Camera-type eye (tissue), 1 donor: ENCODE data around the gene ELF4. TPM values are rescaled to one million over a fixed set of nuclear protein-coding genes. Genes with fewer than 3 reads are reported as not detected.

Experiments
- total RNA-seq: library from RNA; depleted of rRNA; stranded (reverse); fragments of >200 nt; gene quantifications from one replicate; pipeline ENCODE4 v1.2.3, GENCODE V29; 2014

Gene ELF4
- 6.5 TPM for total RNA-seq

DNA sequence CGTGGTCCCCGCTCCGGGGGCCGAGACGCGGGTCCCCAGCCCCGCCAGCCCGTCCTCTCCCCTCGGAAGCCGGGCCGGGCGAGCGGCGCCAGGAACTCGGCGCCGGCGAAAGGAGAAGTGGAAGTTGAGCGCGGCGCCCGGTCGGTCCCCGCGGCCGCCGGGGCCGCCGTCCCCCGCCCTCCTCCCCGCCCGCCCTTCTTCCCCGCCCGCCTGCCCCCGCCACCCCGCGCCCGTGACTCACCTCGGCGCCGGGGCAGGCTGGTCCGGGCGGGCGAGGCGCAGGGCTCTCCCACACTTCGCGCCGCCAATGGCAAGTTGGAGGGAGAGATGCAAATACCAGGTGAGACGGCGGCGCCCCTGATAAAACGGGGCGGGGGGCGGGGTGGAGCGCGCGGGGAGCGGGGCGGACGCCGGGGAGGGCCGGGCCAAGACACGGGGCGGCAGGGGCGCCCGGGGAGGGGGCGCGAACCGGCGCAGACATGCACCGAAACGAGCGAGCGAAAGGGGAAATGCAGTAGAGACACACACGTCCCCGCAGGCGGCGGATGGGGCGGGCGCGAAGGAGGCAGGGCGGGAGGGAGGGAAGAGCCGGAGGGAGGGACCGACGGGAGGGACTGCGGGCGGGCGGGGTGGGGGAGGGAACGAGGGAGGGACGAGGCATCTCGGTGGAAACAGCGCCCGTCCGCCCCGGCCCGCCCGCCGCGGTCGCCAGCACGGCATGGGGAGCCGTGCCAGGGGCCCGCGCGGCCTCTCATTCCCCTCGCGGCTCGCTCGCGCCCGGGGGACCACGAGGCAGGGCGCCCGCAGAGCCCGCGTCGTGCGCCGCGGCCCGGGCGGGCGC lies at the start of gene ELF4:
Gene ELF4 (minus strand): TSS at position 119 of the 841 bp plus-strand sequence. CDS start 29,167 bp downstream, outside the sequence.

Other genes starting within 250 kb of the ELF4 start
- 14.1 TPM for gene UTP14A, start 204.3 kb downstream of the ELF4 start, total RNA-seq
- 10.4 TPM for gene BCORL1, start 127.9 kb downstream of the ELF4 start, total RNA-seq
- 20.5 TPM for gene AIFM1, start 55.3 kb upstream of the ELF4 start, total RNA-seq
- gene RAB33A, start 61.5 kb upstream of the ELF4 start, total RNA-seq = 8.0 TPM
- 9.8 TPM for gene ZNF280C, start 158.4 kb upstream of the ELF4 start, total RNA-seq
- gene SLC25A14, start 229.4 kb upstream of the ELF4 start, total RNA-seq = 29.0 TPM